Urothelium cell line (cell line): ENCODE data around the gene HADHA.

Experiments
- DNase-seq: peaks from one replicate; pipeline ENCODE4 v3.0.0; 2011; ENCODE audit warnings: low spot score, mixed read lengths
- FAIRE-seq: peaks from 2 replicates; lab custom pipeline; 2011; peaks lifted over from hg19 to GRCh38; lab: Jason Lieb, UNC

HADHA gene

GRCh38 chr2:26148501-26148900 is 95.9 kb downstream of the HADHA start:
- FAIRE-seq (no peak), DNase-seq (no peak)

GRCh38 chr2:26144953-26145680 is 99.3 kb downstream of the HADHA start:
- no peak for FAIRE-seq

GRCh38 chr2:26144031-26144430 is 100.4 kb downstream of the HADHA start:
- no peak for DNase-seq

More at GRCh38 chr2:26144953-26145680, 99.3 kb downstream of the HADHA start:
- peak; percentile 68 for DNase-seq

DNA sequence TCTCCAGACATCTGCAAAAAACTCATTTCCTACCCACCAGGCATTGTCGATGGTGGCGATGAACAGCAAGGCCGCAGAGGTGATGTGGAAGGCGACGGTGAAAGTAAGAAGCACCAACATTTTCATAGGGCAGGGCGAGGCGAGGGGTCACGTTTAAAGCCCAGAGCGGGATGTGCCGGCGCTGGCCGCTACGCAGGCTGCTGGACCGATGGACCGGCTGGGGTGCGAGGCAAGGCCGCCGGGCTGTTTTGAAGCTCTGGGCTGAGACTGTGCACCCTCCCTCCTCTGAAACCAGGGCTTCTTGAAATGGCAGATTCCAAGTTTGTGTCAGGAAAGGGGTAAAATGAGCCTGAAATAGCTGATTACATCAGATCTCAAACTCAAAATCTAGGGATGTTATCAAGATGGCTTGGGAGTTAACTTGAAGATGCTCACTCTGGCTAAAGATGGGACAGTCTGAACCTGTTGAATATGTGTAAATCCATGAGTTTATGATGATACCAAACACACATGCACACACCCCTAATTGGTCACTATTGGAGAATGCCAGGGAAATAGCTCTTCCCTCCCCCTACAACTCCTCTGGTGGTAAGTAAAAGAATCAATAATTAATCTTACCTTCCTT is 103.2 kb downstream of the HADHA start:
- FAIRE-seq (no peak), DNase-seq (no peak)

More at GRCh38 chr2:26144031-26144430, 100.4 kb downstream of the HADHA start:
- FAIRE-seq = no peak
